Hematopoietic multipotent progenitor cell treated with erythropoietin and hydrocortisone succinate and interleukin-3 and kit ligand, for 17 days (in vitro differentiated cells): ENCODE results near the gene FHOD1.

Source experiments
- DNase-seq: peaks from one replicate; pipeline ENCODE4 v3.0.0-alpha.2; 2015; ENCODE audit warnings: low spot score

FHOD1 gene

GRCh38 chr16:67190448-67191399, 56.6 kb downstream of the FHOD1 start:
- DNase-seq: peak; percentile 88

DNA sequence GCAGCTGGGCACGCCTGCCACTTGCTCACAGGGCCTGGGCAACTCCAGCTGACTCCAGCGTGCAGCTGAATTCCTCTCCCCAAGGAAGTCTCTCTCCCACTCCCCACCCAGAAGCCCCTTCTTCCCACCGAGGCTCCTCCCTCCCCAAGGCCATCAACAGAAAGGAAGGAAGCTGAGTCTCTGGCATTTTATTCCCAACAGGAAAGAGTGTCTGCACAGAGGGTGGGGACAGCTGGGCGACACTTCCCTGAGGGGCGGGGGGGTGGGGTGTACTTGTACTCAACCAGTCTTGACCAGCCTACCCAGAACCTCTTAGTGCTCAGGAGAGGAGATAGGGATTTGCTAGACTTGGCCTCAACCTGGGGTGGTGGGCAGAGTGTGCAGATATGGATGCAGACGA, 57.2 kb downstream of the FHOD1 start, which contains the start of gene EXOC3L1:
Gene EXOC3L1, minus strand, starts transcription at position 96 of the 400 bp plus-strand sequence. CDS start 460 bp downstream, outside the sequence.
- no peak for DNase-seq

DNA sequence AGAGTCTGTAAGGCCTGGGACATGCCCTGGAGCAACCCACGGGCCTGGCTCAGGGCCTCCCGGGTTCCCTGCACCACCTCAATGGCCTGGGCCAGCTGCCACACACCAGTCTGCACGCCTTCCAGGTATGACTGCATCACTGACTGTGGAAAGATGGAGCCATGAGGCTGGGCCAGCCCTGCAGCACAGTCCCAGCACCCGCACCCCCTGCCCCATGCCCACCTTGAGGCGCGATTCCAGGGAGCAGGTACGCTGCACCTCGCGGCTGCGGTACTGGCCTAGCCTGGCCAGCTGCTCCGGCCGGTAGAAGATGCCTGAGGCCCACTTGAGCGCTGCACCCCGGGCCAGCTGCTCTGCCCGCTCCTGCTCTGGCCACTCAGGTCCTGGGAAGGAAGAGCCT, 58.5 kb downstream of the FHOD1 start:
- no peak for DNase-seq

DNA sequence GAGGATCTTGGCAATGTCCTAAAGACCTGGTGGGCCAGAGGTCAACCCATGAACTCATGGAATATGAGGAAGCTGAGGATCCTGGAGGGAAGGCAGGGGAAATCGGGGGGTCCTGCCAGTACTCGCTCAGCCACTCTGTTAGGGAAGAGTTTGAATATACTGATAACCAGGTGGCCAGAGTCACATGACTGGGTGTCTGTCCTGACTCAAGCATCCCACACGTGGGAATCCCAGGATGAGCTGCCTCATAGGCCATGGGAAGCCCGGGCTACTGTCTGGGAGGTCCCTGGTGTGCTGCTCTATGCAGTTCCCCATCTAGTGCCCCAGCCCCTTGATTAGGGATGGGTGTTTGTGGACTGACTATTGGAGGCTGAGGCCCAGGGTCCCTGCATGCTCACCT, 59.0 kb downstream of the FHOD1 start:
- DNase-seq: no peak

- DNase-seq: no peak
These were observed 59.9 kb downstream of the FHOD1 start for GRCh38 chr16:67187175-67187890.

DNA sequence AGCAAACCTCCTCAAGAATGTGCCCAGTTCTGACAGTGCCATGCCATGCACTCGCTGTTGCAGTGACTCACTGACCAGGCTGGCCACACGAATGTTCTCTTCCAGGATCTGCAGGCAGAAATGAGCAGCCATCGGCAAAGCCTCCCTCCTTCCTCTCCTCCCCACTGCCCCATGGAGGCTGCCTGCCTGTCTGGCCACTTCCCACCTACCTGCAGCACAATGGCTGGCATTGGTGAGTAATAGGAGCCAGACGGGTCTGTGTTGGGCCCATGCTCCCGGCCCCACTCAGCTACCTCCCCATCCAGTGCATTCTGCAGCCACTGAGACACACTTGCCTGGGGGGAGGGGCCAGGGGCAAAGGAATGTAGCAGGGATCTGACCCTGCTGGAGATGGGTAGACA, 60.7 kb downstream of the FHOD1 start:
- no peak for DNase-seq

DNA sequence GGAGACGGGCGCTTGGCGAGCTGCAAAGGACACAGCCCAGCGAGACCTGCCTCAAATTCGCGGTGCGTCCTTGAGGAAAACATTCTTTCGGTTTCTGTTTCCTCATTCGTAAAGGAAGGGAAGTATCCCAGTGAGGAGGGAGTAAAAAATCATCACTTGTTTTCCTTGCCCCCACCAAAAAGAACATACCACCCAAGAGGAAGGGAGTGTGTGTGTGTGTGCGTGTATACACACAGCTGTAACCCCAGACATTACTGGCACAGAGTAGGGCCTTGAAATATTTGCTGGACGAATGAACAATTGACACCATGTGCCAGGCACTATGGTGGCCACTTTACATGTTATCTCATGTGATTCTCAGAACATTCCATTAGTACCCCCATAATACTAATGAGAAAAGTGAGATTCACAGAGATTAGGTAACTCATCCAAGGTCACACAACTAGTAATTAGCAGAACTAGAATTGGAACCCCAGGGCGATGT, 61.6 kb downstream of the FHOD1 start:
- DNase-seq: no peak

GRCh38 chr16:67184995-67185650, 62.2 kb downstream of the FHOD1 start:
- DNase-seq: peak; percentile 80

DNA sequence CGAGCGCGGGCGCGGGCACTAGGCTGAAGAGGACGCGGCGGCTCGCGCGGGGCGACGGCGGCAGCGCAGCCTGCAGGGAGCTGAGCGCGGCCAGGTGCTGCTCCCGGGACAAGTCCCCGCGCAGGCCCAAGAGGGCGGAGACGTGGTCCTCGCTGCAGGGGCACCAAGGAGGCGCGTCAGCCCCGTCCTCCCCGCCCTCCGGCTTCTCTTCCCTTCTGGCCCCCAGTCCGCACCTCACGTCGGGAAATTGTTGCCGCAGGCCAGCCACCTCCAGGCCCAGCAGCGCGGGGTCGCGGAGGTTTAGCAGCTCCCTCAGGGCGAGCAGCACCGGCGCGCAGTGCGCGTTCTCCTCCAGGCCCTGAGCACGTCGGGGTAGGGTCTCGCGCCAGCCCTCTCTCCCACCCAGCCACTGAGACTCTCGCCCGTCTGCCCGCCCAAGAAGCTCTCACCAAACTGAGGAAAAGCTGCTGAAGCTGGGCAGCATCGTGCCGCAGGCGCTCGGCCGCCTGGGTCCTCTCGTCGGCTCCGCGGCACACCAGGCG, 62.8 kb downstream of the FHOD1 start:
- DNase-seq: peak; percentile 31

- peak; percentile 90 for DNase-seq
These were observed 63.4 kb downstream of the FHOD1 start, which contains the start of gene MATCAP1 for GRCh38 chr16:67183627-67184452. Gene MATCAP1, minus strand, starts transcription at chr16:67183963. Its CDS starts 3,353 bp downstream, at chr16:67180610.

DNA sequence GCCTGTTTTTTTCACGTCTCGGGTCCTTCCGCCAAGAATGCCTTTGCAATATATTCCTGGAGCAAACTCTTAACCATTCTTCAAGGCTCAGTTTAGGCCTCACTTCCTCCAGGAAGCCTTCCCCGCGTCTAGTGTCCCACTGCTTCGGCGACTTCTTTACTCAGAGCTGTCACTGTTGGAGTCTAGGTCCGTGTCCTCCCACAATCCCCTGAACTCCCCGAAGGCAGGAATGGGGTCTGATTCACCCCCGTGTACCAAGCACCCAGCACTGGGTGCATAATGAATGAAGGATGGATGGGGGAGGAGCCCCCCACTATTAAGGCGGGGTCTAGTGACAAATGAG, 64.0 kb downstream of the FHOD1 start:
- DNase-seq: no peak

- no peak for DNase-seq
These were observed 65.0 kb downstream of the FHOD1 start for GRCh38 chr16:67182288-67182687.

DNA sequence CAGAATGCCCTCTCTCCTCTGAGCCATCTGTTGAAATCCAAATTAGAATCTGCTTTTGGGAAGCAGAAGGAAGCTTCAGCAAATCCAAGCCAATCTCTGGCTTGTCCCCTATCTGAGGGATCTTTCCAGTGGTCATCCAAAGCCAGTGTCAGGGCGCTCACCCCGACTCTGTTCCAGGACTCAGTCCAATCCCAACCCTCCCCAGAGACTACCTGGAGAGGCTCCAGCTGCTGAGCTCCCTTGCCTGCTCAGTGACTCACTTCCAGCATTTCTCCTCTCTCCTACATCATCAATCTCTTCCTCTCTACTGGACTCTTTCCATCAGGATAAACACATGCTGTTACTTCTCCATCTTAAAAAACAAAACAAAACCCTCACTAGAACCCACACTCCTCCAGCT, 65.9 kb downstream of the FHOD1 start:
- no peak for DNase-seq

- DNase-seq: no peak
These were observed 67.1 kb downstream of the FHOD1 start for GRCh38 chr16:67180166-67180565.

- no peak for DNase-seq
These were observed 67.7 kb downstream of the FHOD1 start for GRCh38 chr16:67179421-67180080.
